NT2/D1 (cell line): ENCODE data around the gene GSTM5.

Experiments
- SUZ12 ChIP-seq: IDR thresholded peaks from 2 replicates; pipeline ENCODE4 v1.6.1; 2011; ENCODE audit not compliant: insufficient read length, insufficient read depth; ENCODE audit errors: extremely low read depth
- YY1 ChIP-seq: IDR thresholded peaks from 2 replicates; pipeline ENCODE4 v1.6.1; 2011; ENCODE audit not compliant: insufficient read length, insufficient read depth
- ZNF274 ChIP-seq: IDR thresholded peaks from 2 replicates; pipeline ENCODE4 v1.6.1; 2011; ENCODE audit warnings: mild to moderate bottlenecking, low read depth, low read length

GRCh38 chr1:109668123-109668775 lies 43.8 kb upstream of the GSTM5 start:
- TF ChIP-seq ZNF274 (no peak), SUZ12 (no peak), YY1 (no peak)
